ENCODE data around the gene GBF1. TPM values are rescaled to one million over a fixed set of nuclear protein-coding genes. Genes with fewer than 3 reads are reported as not detected.

The GBF1 gene
- total RNA-seq, 2 donors from 2014 or later: 23.1 to 24.1 TPM

- no peaks in the 10 kb centered on the region for H3K9me3 ChIP-seq
- TF ChIP-seq CTCF (IDR thresholded peaks at IDR 0.05) (no peak), POLR2A (IDR thresholded peaks at IDR 0.05) (peak in 1 of 3 donors; percentile 21)
- ATAC-seq (peak; percentile 24), DNase-seq (peak in 2 of 4 donors; percentile 40 to 47)
- intact Hi-C loops (cut with DNase I): no loop called here
- peaks cover 20% of the 10 kb centered on the region for H3K4me1 ChIP-seq
- H3K27me3 ChIP-seq: peaks cover 0 to 35% of the 10 kb centered on the region in 2 donors
- no peaks in the 10 kb centered on the region for H3K36me3 ChIP-seq (replicated peaks in 1 of 2; ENCODE audit: insufficient read depth in 1 of 2, low read depth in 2 of 2)
- WGBS, 2 donors: 0 to 1% methylated on average over 6 to 83 of the region's 103 CpGs
- H3K27ac ChIP-seq: no peak overlapping the region
- H3K4me3 ChIP-seq: peak overlapping the region in 1 of 2 donors; percentile 12
Measured at GRCh38 chr10:102408728-102409603, 163.6 kb downstream of the GBF1 start.

GRCh38 chr10:102409604-102410428 is 164.5 kb downstream of the GBF1 start:
- intact Hi-C loops (cut with DNase I): no loop called here
- WGBS, 2 donors: 26 to 27% methylated on average over 19 to 24 of the region's 24 CpGs
- no peaks in the 10 kb centered on the region for H3K9me3 ChIP-seq
- no peak overlapping the region for H3K27ac ChIP-seq
- no peaks in the 10 kb centered on the region for H3K36me3 ChIP-seq (replicated peaks in 1 of 2; ENCODE audit: insufficient read depth in 1 of 2, low read depth in 2 of 2)
- no peak overlapping the region for H3K4me3 ChIP-seq
- ATAC-seq (no peak), DNase-seq (no peak)
- H3K4me1 ChIP-seq: peaks cover 20% of the 10 kb centered on the region
- TF ChIP-seq POLR2A (IDR thresholded peaks at IDR 0.05) (no peak), CTCF (IDR thresholded peaks at IDR 0.05) (no peak)
- H3K27me3 ChIP-seq: peaks cover 0 to 35% of the 10 kb centered on the region in 2 donors

GRCh38 chr10:102410429-102411073 is 165.2 kb downstream of the GBF1 start:
- no peak overlapping the region for H3K27ac ChIP-seq
- 5 to 12% methylated on average over 3 to 48 of the region's 48 CpGs for WGBS, 2 donors
- ATAC-seq: no peak

More at GRCh38 chr10:102410429-102411073, 165.2 kb downstream of the GBF1 start:
- intact Hi-C loops (cut with DNase I): no loop called here
- TF ChIP-seq CTCF (IDR thresholded peaks at IDR 0.05): no peak
- TF ChIP-seq POLR2A (IDR thresholded peaks at IDR 0.05): peak in 1 of 3 donors; percentile 12
- Histone ChIP-seq H3K4me3 (no peak overlapping the region), H3K36me3 (replicated peaks in 1 of 2; ENCODE audit: insufficient read depth in 1 of 2, low read depth in 2 of 2) (no peaks in the 10 kb centered on the region), H3K4me1 (peaks cover 20% of the 10 kb centered on the region), H3K9me3 (no peaks in the 10 kb centered on the region), H3K27me3 (peaks cover 0 to 35% of the 10 kb centered on the region in 2 donors)
- no peak for DNase-seq

Data from body of pancreas (tissue), 4 donors.